OCI-LY1 (cell line): ENCODE results near the gene NUP153.

Source experiments
- EZH2 ChIP-seq: fragments of 200-600 bp; sonication (generic), shearing (Covaris generic); IDR thresholded peaks from 2 replicates; pipeline ENCODE4 v1.8.0; 2017; ENCODE audit warnings: borderline replicate concordance, mixed run types, mild to moderate bottlenecking, antibody characterized with exemption, low read length, moderate library complexity, mixed read lengths
- TF ChIP-seq, protein P1 (sequence below): fragments of 200-600 bp; sonication (generic), shearing (Covaris generic); IDR thresholded peaks from 2 replicates; pipeline ENCODE4 v1.5.1; 2017; ENCODE audit warnings: mild to moderate bottlenecking, antibody characterized with exemption, low read length, moderate library complexity, mixed read lengths

DNA sequence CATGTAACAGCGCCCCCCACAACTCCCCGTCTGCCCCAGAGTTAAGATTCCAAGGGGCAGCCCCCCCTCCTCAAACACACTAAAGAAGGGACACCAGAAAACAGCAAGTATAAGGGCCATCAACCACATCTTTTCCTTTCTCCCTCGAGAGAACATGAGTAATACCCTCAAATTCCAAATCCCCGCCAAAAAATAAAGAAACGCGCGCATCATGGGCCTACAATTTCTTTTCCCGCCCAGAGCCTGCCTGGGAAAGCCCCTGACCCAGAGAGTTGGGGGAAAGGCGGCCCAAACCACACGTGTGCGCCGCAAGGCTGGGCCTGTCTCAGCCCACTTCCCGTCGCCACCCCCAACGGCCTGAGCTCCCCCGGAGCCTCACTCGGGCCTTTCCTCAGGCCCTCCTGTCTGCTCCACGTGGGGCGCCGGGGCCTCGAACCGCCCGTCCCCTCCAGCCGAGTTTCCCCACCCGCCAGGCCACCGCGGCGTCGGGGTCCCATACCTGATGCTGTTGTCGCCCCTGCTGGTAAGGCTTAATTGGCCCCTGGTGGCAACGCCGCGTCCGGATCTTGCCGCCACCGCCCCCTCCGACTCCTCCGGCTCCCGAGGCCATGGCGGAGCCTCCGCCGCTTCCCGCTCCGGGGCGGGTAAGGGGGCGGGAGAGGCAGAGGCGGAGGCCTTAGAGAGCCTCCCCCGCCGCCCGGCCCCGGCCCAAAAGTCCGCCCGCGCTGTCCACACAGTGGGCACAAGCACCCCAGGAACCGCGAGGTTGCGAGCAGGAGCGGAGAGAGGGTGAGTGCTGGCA, 746 bp downstream of the NUP153 start:
- TF ChIP-seq, protein P1, sequence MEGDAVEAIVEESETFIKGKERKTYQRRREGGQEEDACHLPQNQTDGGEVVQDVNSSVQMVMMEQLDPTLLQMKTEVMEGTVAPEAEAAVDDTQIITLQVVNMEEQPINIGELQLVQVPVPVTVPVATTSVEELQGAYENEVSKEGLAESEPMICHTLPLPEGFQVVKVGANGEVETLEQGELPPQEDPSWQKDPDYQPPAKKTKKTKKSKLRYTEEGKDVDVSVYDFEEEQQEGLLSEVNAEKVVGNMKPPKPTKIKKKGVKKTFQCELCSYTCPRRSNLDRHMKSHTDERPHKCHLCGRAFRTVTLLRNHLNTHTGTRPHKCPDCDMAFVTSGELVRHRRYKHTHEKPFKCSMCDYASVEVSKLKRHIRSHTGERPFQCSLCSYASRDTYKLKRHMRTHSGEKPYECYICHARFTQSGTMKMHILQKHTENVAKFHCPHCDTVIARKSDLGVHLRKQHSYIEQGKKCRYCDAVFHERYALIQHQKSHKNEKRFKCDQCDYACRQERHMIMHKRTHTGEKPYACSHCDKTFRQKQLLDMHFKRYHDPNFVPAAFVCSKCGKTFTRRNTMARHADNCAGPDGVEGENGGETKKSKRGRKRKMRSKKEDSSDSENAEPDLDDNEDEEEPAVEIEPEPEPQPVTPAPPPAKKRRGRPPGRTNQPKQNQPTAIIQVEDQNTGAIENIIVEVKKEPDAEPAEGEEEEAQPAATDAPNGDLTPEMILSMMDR: no peak; the same call in 1 of the 2 replicates
- no peak for TF ChIP-seq EZH2
